Tibial artery (tissue), 4 donors: ENCODE results near the gene SCGB1D4.

Source experiments
- DNase-seq, 2 donors: peaks; one replicate each; pipeline ENCODE4 v3.0.0-alpha.2; 2019
- H3K27ac ChIP-seq, 2 donors: fragments of 200-600 bp; sonication (generic) in 1 of 2; 1 replicate in 1 of 2; 2 replicates in 1 of 2; pipeline ENCODE4 v1.5.1; 2018 to 2019; ENCODE audit warnings: mild to moderate bottlenecking in 1 of 2
- H3K27me3 ChIP-seq, 2 donors: fragments of 200-600 bp; sonication (generic) in 1 of 2; one replicate each; pipeline versions ENCODE4 v1.5.1 to v1.6.0; 2016 to 2019
- H3K36me3 ChIP-seq, 3 donors: fragments of 200-600 bp; sonication (generic) in 2 of 3; one replicate each; pipeline ENCODE4 v1.5.1; 2016 to 2019; ENCODE audit warnings: mild to moderate bottlenecking in 2 of 3
- H3K4me1 ChIP-seq, 4 donors: fragments of 200-600 bp; sonication (generic) in 2 of 4; 1 replicate in 3 of 4; 2 replicates in 1 of 4; pipeline ENCODE4 v1.5.1; 2016 to 2019
- H3K4me3 ChIP-seq, 2 donors: fragments of 200-600 bp; sonication (generic) in 1 of 2; 1 replicate in 1 of 2; 2 replicates in 1 of 2; pipeline ENCODE4 v1.5.1; 2018 to 2019; ENCODE audit warnings: mild to moderate bottlenecking in 2 of 2
- H3K9me3 ChIP-seq, 3 donors: fragments of 200-600 bp; sonication (generic) in 1 of 3; one replicate each; pipeline ENCODE4 v1.5.1; 2016 to 2019
- intact Hi-C: fragments of 100-400 bp; cut with DNase I; formaldehyde crosslinking; loops from one replicate; pipeline ENCODE4 v1.15.0; 2023; ENCODE audit warnings: low total_unique reads
- TF ChIP-seq, protein P1 (sequence below), 2 experiments: fragments of 200-600 bp in 1 of 2; fragments of 450-650 bp in 1 of 2; IDR thresholded peaks; one replicate each; pipeline ENCODE4 v1.5.1; 2017 to 2019; ENCODE audit warnings: antibody characterized with exemption in 2 of 2, mild to moderate bottlenecking in 1 of 2, moderate library complexity in 1 of 2

Gene SCGB1D4

DNA sequence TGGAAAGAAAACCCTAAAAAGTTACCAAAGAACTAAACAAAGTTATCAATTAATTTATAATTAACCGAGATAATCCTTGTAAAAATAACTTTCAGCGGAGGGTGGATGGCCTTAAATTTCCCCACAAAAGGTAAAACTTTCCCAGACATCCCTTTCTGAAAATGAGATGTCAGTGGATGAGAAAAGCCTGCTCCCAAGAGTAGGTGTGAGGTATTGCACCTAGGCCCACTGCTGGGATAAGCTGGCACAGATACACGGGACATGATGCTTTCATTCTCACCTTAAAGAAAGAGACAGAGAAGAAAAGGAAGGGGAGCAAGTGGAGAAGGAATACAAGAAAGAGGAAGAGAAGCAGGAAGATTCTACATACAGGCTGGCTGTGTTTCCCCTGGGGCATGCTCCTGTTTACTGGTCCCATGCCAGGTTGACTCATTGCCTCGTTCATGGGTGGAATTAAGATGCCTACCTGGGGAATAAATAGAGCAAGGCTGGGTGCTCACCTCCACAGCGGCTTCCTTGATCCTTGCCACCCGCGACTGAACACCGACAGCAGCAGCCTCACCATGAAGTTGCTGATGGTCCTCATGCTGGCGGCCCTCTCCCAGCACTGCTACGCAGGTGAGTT lies 29.1 kb downstream of the SCGB1D4 start, which contains the start of gene SCGB2A2:
Gene SCGB2A2 (plus strand): TSS at position 505 of the 625 bp plus-strand sequence. CDS start 59 bp downstream, at position 564.
- Histone ChIP-seq H3K36me3 (no peaks in the 10 kb centered on the region), H3K27me3 (peaks cover 0 to 29% of the 10 kb centered on the region in 2 donors), H3K9me3 (no peaks in the 10 kb centered on the region), H3K4me1 (no peaks in the 10 kb centered on the region), H3K4me3 (no peak within 1 kb of the TSS), H3K27ac (no peak within 1 kb of the TSS)
- TF ChIP-seq, protein P1, sequence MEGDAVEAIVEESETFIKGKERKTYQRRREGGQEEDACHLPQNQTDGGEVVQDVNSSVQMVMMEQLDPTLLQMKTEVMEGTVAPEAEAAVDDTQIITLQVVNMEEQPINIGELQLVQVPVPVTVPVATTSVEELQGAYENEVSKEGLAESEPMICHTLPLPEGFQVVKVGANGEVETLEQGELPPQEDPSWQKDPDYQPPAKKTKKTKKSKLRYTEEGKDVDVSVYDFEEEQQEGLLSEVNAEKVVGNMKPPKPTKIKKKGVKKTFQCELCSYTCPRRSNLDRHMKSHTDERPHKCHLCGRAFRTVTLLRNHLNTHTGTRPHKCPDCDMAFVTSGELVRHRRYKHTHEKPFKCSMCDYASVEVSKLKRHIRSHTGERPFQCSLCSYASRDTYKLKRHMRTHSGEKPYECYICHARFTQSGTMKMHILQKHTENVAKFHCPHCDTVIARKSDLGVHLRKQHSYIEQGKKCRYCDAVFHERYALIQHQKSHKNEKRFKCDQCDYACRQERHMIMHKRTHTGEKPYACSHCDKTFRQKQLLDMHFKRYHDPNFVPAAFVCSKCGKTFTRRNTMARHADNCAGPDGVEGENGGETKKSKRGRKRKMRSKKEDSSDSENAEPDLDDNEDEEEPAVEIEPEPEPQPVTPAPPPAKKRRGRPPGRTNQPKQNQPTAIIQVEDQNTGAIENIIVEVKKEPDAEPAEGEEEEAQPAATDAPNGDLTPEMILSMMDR (IDR thresholded peaks at IDR 0.05) = no peak
- intact Hi-C loops = no loop called here
- no peak for DNase-seq

DNA sequence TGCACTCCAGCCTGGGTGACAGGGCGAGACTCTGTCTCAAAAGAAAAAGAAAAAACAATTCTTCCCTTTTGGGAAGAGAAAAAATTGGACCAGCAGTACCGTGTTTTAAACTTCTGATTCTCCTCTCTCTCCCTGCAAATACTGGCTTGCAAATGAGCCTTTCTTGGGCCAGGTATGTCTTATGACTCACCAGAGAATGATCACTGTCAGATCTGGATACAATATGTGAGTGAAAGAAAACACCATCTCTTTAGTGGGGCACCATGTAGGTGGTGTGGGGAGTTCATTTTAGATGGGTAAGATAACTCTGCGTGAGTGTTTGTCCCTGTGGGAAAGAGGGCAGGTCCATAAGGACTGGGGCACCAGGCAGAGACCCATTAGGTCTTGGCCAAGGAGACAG lies 31.3 kb downstream of the SCGB1D4 start:
- H3K4me3 ChIP-seq = no peak overlapping the region
- no peaks in the 10 kb centered on the region for H3K4me1 ChIP-seq
- no peaks in the 10 kb centered on the region for H3K36me3 ChIP-seq
- H3K9me3 ChIP-seq = no peaks in the 10 kb centered on the region
- intact Hi-C loops = no loop called here
- H3K27me3 ChIP-seq = peaks cover 0 to 29% of the 10 kb centered on the region in 2 donors
- no peak overlapping the region for H3K27ac ChIP-seq
- TF ChIP-seq, protein P1 (IDR thresholded peaks at IDR 0.05) = no peak
- no peak for DNase-seq

DNA sequence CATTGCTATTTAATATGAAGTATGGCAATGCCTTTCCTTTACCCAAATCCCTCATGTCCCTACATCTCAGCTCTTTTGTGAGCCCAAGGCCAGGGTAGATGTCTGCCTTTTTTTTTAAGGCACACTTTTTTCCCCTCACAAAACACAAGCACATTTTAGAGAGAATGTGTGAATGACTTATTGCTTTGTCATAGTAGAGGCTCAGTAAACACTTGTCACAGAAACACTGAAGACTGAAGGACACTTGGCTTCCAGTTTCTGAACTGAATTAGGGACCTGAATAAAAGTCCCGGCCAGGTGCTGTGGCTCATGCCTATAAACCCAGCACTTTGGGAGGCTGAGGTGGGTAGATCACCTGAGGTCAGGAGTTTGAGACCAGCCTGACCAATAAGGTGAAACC lies 31.8 kb downstream of the SCGB1D4 start:
- intact Hi-C loops = no loop called here
- no peak for DNase-seq
- Histone ChIP-seq H3K27ac (no peak overlapping the region), H3K4me1 (no peaks in the 10 kb centered on the region), H3K36me3 (no peaks in the 10 kb centered on the region), H3K4me3 (no peak overlapping the region), H3K9me3 (no peaks in the 10 kb centered on the region), H3K27me3 (peaks cover 0 to 29% of the 10 kb centered on the region in 2 donors)
- TF ChIP-seq, protein P1 (IDR thresholded peaks at IDR 0.05) = no peak

DNA sequence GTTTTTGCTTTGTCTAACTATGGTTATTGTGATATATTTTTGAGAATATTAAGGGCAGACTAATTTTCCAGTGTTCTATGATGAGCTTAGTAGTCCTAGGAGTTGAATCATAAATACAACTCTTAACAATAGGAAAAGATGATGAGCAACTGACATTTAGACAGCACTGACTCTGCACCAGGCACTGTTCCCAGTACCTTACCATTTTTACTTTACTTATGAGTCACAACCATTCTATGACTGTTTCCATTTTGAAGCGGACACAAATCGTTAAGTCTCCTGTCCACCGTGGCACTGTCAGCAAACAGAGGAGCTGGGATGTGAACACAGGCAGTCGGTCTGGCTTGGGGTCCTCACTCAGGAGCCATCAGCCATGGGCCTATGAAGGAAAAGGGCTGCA lies 32.3 kb downstream of the SCGB1D4 start:
- H3K27me3 ChIP-seq = peaks cover 0 to 29% of the 10 kb centered on the region in 2 donors
- intact Hi-C loops = no loop called here
- no peak for DNase-seq
- H3K9me3 ChIP-seq = no peaks in the 10 kb centered on the region
- TF ChIP-seq, protein P1 (IDR thresholded peaks at IDR 0.05) = no peak
- H3K4me1 ChIP-seq = no peaks in the 10 kb centered on the region
- H3K36me3 ChIP-seq = no peaks in the 10 kb centered on the region
- H3K4me3 ChIP-seq = no peak overlapping the region
- no peak overlapping the region for H3K27ac ChIP-seq

DNA sequence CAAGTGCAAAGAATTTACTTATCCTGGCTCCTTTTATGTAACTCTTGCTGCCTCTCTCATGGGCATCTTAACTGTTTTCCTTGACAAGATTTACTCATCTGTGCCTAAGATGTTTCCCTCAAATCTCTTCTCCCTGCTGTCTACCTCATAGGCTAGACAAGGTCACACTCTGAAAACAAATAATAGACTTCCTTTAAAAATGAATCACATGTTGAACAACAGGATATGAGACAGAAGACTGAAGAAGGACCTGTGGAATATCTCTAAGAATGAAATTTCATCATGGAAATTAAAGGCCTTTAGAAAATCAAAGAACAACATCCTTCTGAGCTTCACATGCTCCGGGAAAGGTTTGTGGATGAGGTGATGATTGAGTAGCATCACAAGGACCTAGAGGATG lies 34.9 kb downstream of the SCGB1D4 start:
- intact Hi-C loops = no loop called here
- no peaks in the 10 kb centered on the region for H3K36me3 ChIP-seq
- no peak overlapping the region for H3K4me3 ChIP-seq
- H3K9me3 ChIP-seq = no peaks in the 10 kb centered on the region
- TF ChIP-seq, protein P1 (IDR thresholded peaks at IDR 0.05) = no peak
- no peak for DNase-seq
- H3K27ac ChIP-seq = no peak overlapping the region
- H3K4me1 ChIP-seq = no peaks in the 10 kb centered on the region
- H3K27me3 ChIP-seq = peaks cover 0 to 21% of the 10 kb centered on the region in 2 donors
